GM12878 (cell line): ENCODE results near the gene PNLIPRP2. TPM values are rescaled to one million over a fixed set of nuclear protein-coding genes. Genes with fewer than 3 reads are reported as not detected.

Experiments
- ATAC-seq: fragments of 200-7000 bp; cut with Tn5 transposase; 3 replicates; pipeline ENCODE4 v1.9.1; 2020; ENCODE audit warnings: mild to moderate bottlenecking, moderate library complexity
- BruUV-seq: library from RNA; stranded (reverse); fragments of 400-500 nt; replicated peaks from 2 replicates; lab custom pipeline; 2021; lab: Mats Ljungman, UMichigan
- CTCF ChIA-PET: fragments of 300-600 bp; sonication (Branson Sonifier 250); formaldehyde crosslinking; extraction: SDS; loops from one replicate; lab custom pipeline; 2021; ENCODE audit warnings: inconsistent platforms; lab: Yijun Ruan, JAX
- POLR2A ChIA-PET: fragments of 350-600 bp; formaldehyde crosslinking; extraction: SDS; loops from one replicate; lab custom pipeline; 2021; ENCODE audit warnings: inconsistent platforms; lab: Charles Lee
- RAD21 ChIA-PET: fragments of 300-600 bp; sonication (Branson Sonifier 250); formaldehyde crosslinking; loops from one replicate; lab custom pipeline; 2023; ENCODE audit warnings: antibody characterized with exemption; ENCODE audit not compliant: unreplicated experiment; lab: Charles Lee
- SMC1A ChIA-PET: fragments of 300-600 bp; sonication (Branson Sonifier 250); formaldehyde crosslinking; loops from one replicate; lab custom pipeline; 2023; ENCODE audit not compliant: unreplicated experiment, uncharacterized antibody; lab: Charles Lee
- DNase-seq: peaks from one replicate; pipeline ENCODE4 v3.0.0-alpha.2; 2011; ENCODE audit warnings: low read depth, low spot score
- FAIRE-seq: peaks from 3 replicates; lab custom pipeline; 2011; peaks lifted over from hg19 to GRCh38; lab: Jason Lieb, UNC
- H2AFZ ChIP-seq: 2 replicates; pipeline ENCODE4 v1.6.0; 2011; ENCODE audit warnings: low read depth, low read length, control low read depth; ENCODE audit not compliant: control insufficient read depth
- H3K27ac ChIP-seq: 2 replicates; pipeline ENCODE4 v1.5.1; 2011; ENCODE audit warnings: control low read depth; ENCODE audit not compliant: control insufficient read depth, insufficient read depth
- H3K27me3 ChIP-seq, 2 experiments: replicated peaks in 1 of 2; 2 replicates each; pipeline versions ENCODE4 v1.6.0 to v1.6.1; 2011; ENCODE audit warnings: low read length in 1 of 2; ENCODE audit not compliant: control insufficient read depth in 2 of 2, insufficient read depth in 2 of 2
- H3K36me3 ChIP-seq, 2 experiments: 2 replicates each; pipeline ENCODE4 v1.5.1; 2011; ENCODE audit warnings: low read length in 1 of 2; ENCODE audit not compliant: control insufficient read depth in 2 of 2, insufficient read depth in 2 of 2
- H3K4me1 ChIP-seq: 2 replicates; pipeline ENCODE4 v1.6.1; 2011; ENCODE audit warnings: mild to moderate bottlenecking, low read length, moderate library complexity, mixed read lengths; ENCODE audit not compliant: control insufficient read depth, insufficient read depth
- H3K4me2 ChIP-seq: 2 replicates; pipeline ENCODE4 v1.6.0; 2011; ENCODE audit warnings: control low read depth; ENCODE audit not compliant: control insufficient read depth, insufficient read depth
- H3K4me3 ChIP-seq: fragments of 200-600 bp; sonication (generic); 2 replicates; pipeline ENCODE4 v1.5.1; 2016
- H3K79me2 ChIP-seq: 2 replicates; pipeline ENCODE4 v1.6.0; 2011; ENCODE audit warnings: low read length; ENCODE audit not compliant: control insufficient read depth, insufficient read depth
- H3K9ac ChIP-seq: 2 replicates; pipeline ENCODE4 v1.8.0; 2011; ENCODE audit warnings: low read length, control low read depth, mixed read lengths; ENCODE audit not compliant: control insufficient read depth, insufficient read depth
- H3K9me3 ChIP-seq: replicated peaks from 3 replicates; pipeline ENCODE4 v1.5.1; 2011; ENCODE audit warnings: mild to moderate bottlenecking, low read length; ENCODE audit not compliant: control insufficient read depth, insufficient read depth
- H4K20me1 ChIP-seq: 2 replicates; pipeline ENCODE4 v1.6.0; 2011; ENCODE audit not compliant: control insufficient read depth, insufficient read depth
- CREM ChIP-seq: IDR thresholded peaks from 2 replicates; pipeline ENCODE4 v1.6.1; 2014; ENCODE audit warnings: antibody characterized with exemption, low read depth
- DPF2 ChIP-seq: fragments of 450-650 bp; IDR thresholded peaks from 2 replicates; pipeline ENCODE4 v1.6.1; 2017; ENCODE audit warnings: mild to moderate bottlenecking
- IRF4 ChIP-seq: IDR thresholded peaks from 2 replicates; pipeline ENCODE4 v1.6.1; 2011; ENCODE audit warnings: low read depth, low read length
- JUNB ChIP-seq: IDR thresholded peaks from 2 replicates; pipeline ENCODE4 v1.6.1; 2016; ENCODE audit warnings: antibody characterized with exemption, mild to moderate bottlenecking
- MTA3 ChIP-seq: IDR thresholded peaks from 2 replicates; pipeline ENCODE4 v1.6.1; 2012; ENCODE audit warnings: low read length, inconsistent platforms, borderline replicate concordance
- PAX5 ChIP-seq: IDR thresholded peaks from 2 replicates; pipeline ENCODE4 v1.6.1; 2011; ENCODE audit warnings: low read depth, low read length, borderline replicate concordance
- PAX8 ChIP-seq: fragments of 450-650 bp; IDR thresholded peaks from 2 replicates; pipeline ENCODE4 v1.6.1; 2017; ENCODE audit warnings: mild to moderate bottlenecking, moderate library complexity
- RBBP5 ChIP-seq: fragments of 200-600 bp; sonication (generic); conservative IDR thresholded peaks from 2 replicates; pipeline ENCODE4 v1.6.1; 2016
- STAT1 ChIP-seq: fragments of 450-650 bp; conservative IDR thresholded peaks from 2 replicates; pipeline ENCODE4 v1.6.1; 2014; ENCODE audit warnings: antibody characterized with exemption, mild to moderate bottlenecking
- ZNF207 ChIP-seq: fragments of 450-650 bp; IDR thresholded peaks from 2 replicates; pipeline ENCODE4 v1.6.1; 2014; ENCODE audit warnings: antibody characterized with exemption, mild to moderate bottlenecking, borderline replicate concordance
- ZNF622 ChIP-seq: fragments of 450-650 bp; IDR thresholded peaks from 2 replicates; pipeline ENCODE4 v1.6.1; 2017; ENCODE audit warnings: mild to moderate bottlenecking, inconsistent platforms
- WGBS: methylation state at CpG from one replicate; pipeline ENCODE4 v1.1.6; 2016; ENCODE audit warnings: low lambda C conversion rate; ENCODE audit not compliant: insufficient replicate concordance, insufficient coverage; ENCODE audit errors: missing lambda C conversion rate; 5-methylcytosine and 5-hydroxymethylcytosine counted together
- in situ Hi-C: fragments of 300-500 bp; cut with MboI; formaldehyde crosslinking; loops from 9 replicates; pipeline ENCODE4 v1.14.3; 2018; ENCODE audit warnings: mixed read lengths
- intact Hi-C: fragments of 100-400 bp; cut with micrococcal nuclease; formaldehyde crosslinking; loops from one replicate; pipeline ENCODE4 v1.14.2; 2022; ENCODE audit not compliant: unreplicated experiment
- polyA plus RNA-seq, 11 experiments: library from polyadenylated mRNA; depleted of rRNA in 4 of 11; unstranded in 6 of 11; stranded (reverse) in 5 of 11; fragments of >200 nt; fragmentation: Nextera tagmentation in 4 of 11; fragmentation: Illumina TruSeq in 1 of 11; extraction: Ambion mirVana in 4 of 11; extraction: Trizol in 1 of 11; gene quantifications; 1 replicate in 1 of 11; 2 replicates in 10 of 11; pipeline versions ENCODE4 v1.2.1 to v1.2.3, GENCODE V29; 2011 to 2016; ENCODE audit warnings: inconsistent platforms in 2 of 11, missing spikeins in 2 of 11, low read depth in 1 of 11
- total RNA-seq, 4 experiments: library from RNA; depleted of rRNA in 3 of 4; stranded (reverse); fragments of >200 nt in 3 of 4; fragmentation: Illumina TruSeq in 1 of 4; extraction: Trizol in 1 of 4; gene quantifications; 2 replicates each; pipeline versions ENCODE4 v1.2.1 to v1.2.3, GENCODE V29; 2013 to 2021
- TF ChIP-seq, protein P1 (sequence below): fragments of 150-350 bp; IDR thresholded peaks from 2 replicates; pipeline ENCODE4 v1.6.1; 2016; ENCODE audit warnings: low read depth, low read length

The PNLIPRP2 gene
- total and polyA plus RNA-seq, 10 of the 15 experiments (the other 5 are each of a cell fraction or from before 2014, with no cell fraction given) = 0.33 TPM; not detected in 9

DNA sequence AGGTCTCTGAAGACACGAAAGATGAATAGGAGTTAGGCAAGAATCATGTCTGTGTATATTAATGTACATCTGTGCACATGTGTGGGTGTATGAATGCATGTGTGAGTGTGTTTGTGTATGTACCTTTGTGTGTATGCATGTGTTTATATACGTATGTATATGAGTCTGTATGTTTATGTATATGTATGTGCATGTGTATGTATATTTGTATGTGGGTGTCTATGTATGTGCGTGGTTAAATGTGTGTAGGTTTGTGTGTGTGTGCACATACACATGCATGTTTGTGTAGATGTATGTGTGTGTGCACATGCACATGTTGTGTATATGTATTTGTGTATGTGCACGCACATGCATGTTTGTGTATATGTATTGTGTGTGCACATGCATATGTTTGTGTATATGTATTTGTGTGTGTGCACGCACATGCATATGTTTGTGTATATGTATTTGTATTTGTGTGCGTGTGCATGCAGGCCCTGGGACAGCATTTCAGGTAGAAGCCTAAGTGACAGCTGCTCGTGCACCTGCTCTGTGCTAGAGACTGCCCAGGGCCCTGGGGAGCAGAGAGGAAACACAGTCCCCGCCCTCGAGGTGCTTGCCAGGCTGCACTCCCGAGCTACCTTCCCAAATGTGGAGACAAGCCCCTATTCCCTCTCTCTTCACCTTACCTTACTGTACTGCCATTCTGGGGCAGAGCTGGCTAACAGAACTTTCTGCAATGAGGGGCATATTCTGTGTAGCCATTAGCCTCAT is 17.9 kb upstream of the PNLIPRP2 start:
- Histone ChIP-seq H3K4me3 (no peak overlapping the region), H3K36me3 (no peaks in the 10 kb centered on the region), H3K9me3 (no peaks in the 10 kb centered on the region), H3K79me2 (no peaks in the 10 kb centered on the region), H3K9ac (no peak overlapping the region), H4K20me1 (no peaks in the 10 kb centered on the region), H3K4me2 (no peak overlapping the region), H3K4me1 (no peaks in the 10 kb centered on the region), H2AFZ (no peak overlapping the region), H3K27me3 (no peaks in the 10 kb centered on the region), H3K27ac (no peak overlapping the region)
- no peak for TF ChIP-seq DPF2
- no peak for TF ChIP-seq MTA3
- no peak for TF ChIP-seq ZNF622
- no peak for TF ChIP-seq STAT1
- no peak for TF ChIP-seq PAX5
- no peak for TF ChIP-seq IRF4
- TF ChIP-seq CREM = no peak
- no peak for TF ChIP-seq PAX8
- no peak for TF ChIP-seq ZNF207
- FAIRE-seq (no peak), ATAC-seq (no peak), DNase-seq (no peak)
- ChIA-PET POLR2A (no interaction called here), RAD21 (no interaction called here), SMC1A (no interaction called here), CTCF (no interaction called here)
- in situ Hi-C loops (no loop called here), intact Hi-C loops (no loop called here)
- 28% methylated on average over 10 of the region's 10 CpGs for WGBS
- BruUV-seq = no TSS peak

DNA sequence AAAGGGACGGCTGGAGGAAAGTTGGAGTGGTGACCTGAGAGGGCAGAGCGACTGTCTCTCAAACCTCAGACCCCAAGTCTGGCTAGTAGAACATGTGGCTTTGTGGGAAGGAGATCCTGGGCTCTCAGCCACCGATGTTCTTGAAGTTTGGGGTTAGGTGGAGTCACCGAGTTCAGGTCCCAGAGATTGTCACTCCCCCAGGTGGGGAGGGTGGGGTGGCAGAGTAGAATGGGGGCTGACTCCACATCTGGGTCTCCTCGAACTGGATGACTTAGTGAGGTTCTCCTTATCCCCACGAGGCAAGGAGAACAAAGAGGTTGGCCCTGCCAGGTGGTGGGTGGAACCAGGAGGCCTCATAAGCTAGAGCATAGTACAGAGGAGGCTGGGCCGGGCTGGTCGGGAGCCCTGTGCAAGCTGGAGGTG is 14.7 kb upstream of the PNLIPRP2 start:
- 12% methylated on average over 8 of the region's 8 CpGs for WGBS
- Histone ChIP-seq H3K79me2 (no peaks in the 10 kb centered on the region), H3K4me1 (no peaks in the 10 kb centered on the region), H3K4me3 (no peak overlapping the region), H4K20me1 (no peaks in the 10 kb centered on the region), H3K4me2 (no peak overlapping the region), H2AFZ (no peak overlapping the region), H3K9ac (no peak overlapping the region), H3K36me3 (no peaks in the 10 kb centered on the region), H3K27me3 (no peaks in the 10 kb centered on the region), H3K9me3 (no peaks in the 10 kb centered on the region), H3K27ac (no peak overlapping the region)
- POLR2A ChIA-PET = no interaction called here
- BruUV-seq = no TSS peak
- TF ChIP-seq, protein P1, sequence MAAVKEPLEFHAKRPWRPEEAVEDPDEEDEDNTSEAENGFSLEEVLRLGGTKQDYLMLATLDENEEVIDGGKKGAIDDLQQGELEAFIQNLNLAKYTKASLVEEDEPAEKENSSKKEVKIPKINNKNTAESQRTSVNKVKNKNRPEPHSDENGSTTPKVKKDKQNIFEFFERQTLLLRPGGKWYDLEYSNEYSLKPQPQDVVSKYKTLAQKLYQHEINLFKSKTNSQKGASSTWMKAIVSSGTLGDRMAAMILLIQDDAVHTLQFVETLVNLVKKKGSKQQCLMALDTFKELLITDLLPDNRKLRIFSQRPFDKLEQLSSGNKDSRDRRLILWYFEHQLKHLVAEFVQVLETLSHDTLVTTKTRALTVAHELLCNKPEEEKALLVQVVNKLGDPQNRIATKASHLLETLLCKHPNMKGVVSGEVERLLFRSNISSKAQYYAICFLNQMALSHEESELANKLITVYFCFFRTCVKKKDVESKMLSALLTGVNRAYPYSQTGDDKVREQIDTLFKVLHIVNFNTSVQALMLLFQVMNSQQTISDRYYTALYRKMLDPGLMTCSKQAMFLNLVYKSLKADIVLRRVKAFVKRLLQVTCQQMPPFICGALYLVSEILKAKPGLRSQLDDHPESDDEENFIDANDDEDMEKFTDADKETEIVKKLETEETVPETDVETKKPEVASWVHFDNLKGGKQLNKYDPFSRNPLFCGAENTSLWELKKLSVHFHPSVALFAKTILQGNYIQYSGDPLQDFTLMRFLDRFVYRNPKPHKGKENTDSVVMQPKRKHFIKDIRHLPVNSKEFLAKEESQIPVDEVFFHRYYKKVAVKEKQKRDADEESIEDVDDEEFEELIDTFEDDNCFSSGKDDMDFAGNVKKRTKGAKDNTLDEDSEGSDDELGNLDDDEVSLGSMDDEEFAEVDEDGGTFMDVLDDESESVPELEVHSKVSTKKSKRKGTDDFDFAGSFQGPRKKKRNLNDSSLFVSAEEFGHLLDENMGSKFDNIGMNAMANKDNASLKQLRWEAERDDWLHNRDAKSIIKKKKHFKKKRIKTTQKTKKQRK = no peak
- TF ChIP-seq RBBP5 (no peak), JUNB (no peak)
- CTCF ChIA-PET = no interaction called here
- in situ Hi-C loops (no loop called here), intact Hi-C loops (no loop called here)
- DNase-seq = no peak
- RAD21 ChIA-PET = no interaction called here
- no peak for FAIRE-seq
- no peak for ATAC-seq
- SMC1A ChIA-PET = no interaction called here
